H9 (cell line): ENCODE measurements around the gene LIN28B. TPM values are rescaled to one million over a fixed set of nuclear protein-coding genes. Genes with fewer than 3 reads are reported as not detected.

Experiments
- DNase-seq: peaks from one replicate; pipeline ENCODE4 v3.0.0-alpha.2; 2017
- H2AFZ ChIP-seq: one replicate; pipeline ENCODE4 v1.6.1; 2013; ENCODE audit warnings: mild to moderate bottlenecking, low read length, control low read depth, moderate library complexity
- H2AK5ac ChIP-seq: 2 replicates; pipeline ENCODE4 v1.6.1; 2013; ENCODE audit warnings: low read length, control low read depth, mixed read lengths; ENCODE audit not compliant: insufficient read length
- H2BK120ac ChIP-seq: one replicate; pipeline ENCODE4 v1.6.1; 2013; ENCODE audit warnings: low read depth, mild to moderate bottlenecking, low read length, control low read depth, inconsistent platforms; ENCODE audit not compliant: poor library complexity, severe bottlenecking
- H2BK12ac ChIP-seq: 2 replicates; pipeline ENCODE4 v1.6.1; 2013; ENCODE audit warnings: low read length, control low read depth, mixed read lengths, low read depth; ENCODE audit not compliant: insufficient read length
- H2BK15ac ChIP-seq: 2 replicates; pipeline ENCODE4 v1.6.1; 2013; ENCODE audit warnings: low read depth, low read length, control low read depth
- H2BK20ac ChIP-seq: one replicate; pipeline ENCODE4 v1.6.1; 2013; ENCODE audit warnings: low read depth, mild to moderate bottlenecking, low read length, control low read depth, inconsistent platforms; ENCODE audit not compliant: poor library complexity, severe bottlenecking
- H2BK5ac ChIP-seq: 2 replicates; pipeline ENCODE4 v1.6.1; 2013; ENCODE audit warnings: low read length, control low read depth, mixed read lengths; ENCODE audit not compliant: insufficient read length
- H3K14ac ChIP-seq: 2 replicates; pipeline ENCODE4 v1.6.1; 2013; ENCODE audit warnings: low read length, control low read depth; ENCODE audit not compliant: insufficient read depth
- H3K18ac ChIP-seq: 2 replicates; pipeline ENCODE4 v1.6.1; 2013; ENCODE audit warnings: low read depth, mild to moderate bottlenecking, mixed read lengths, low read length, control low read depth; ENCODE audit not compliant: insufficient read length
- H3K23ac ChIP-seq: 2 replicates; pipeline ENCODE4 v1.6.1; 2013; ENCODE audit warnings: low read length, control low read depth, mixed read lengths, low read depth; ENCODE audit not compliant: insufficient read length
- H3K23me2 ChIP-seq: 2 replicates; pipeline ENCODE4 v1.6.1; 2013; ENCODE audit warnings: low read depth, mild to moderate bottlenecking, mixed read lengths, low read length, control low read depth; ENCODE audit not compliant: insufficient read length, poor library complexity, severe bottlenecking
- H3K27ac ChIP-seq: 2 replicates; pipeline ENCODE4 v1.5.1; 2013; ENCODE audit warnings: low read length, control low read depth, mixed read lengths, low read depth; ENCODE audit not compliant: insufficient read length
- H3K27me3 ChIP-seq: 2 replicates; pipeline ENCODE4 v1.6.1; 2013; ENCODE audit warnings: low read length, control low read depth, inconsistent platforms; ENCODE audit not compliant: insufficient read depth
- H3K4ac ChIP-seq: 2 replicates; pipeline ENCODE4 v1.6.1; 2013; ENCODE audit warnings: low read depth, mild to moderate bottlenecking, control low read depth, inconsistent platforms, low read length, moderate library complexity
- H3K4me1 ChIP-seq: 2 replicates; pipeline ENCODE4 v1.6.1; 2013; ENCODE audit warnings: low read length, control low read depth, inconsistent platforms; ENCODE audit not compliant: insufficient read depth
- H3K4me2 ChIP-seq: 2 replicates; pipeline ENCODE4 v1.6.1; 2013; ENCODE audit warnings: low read length, control low read depth, mixed read lengths; ENCODE audit not compliant: insufficient read length, insufficient read depth
- H3K56ac ChIP-seq: 2 replicates; pipeline ENCODE4 v1.6.1; 2013; ENCODE audit warnings: low read depth, mild to moderate bottlenecking, mixed read lengths, low read length, control low read depth; ENCODE audit not compliant: insufficient read length
- H3K79me1 ChIP-seq: 2 replicates; pipeline ENCODE4 v1.6.1; 2013; ENCODE audit warnings: low read depth, mild to moderate bottlenecking, moderate library complexity, low read length, control low read depth, inconsistent platforms; ENCODE audit not compliant: insufficient read depth, poor library complexity, severe bottlenecking
- H3K79me2 ChIP-seq: 2 replicates; pipeline ENCODE4 v1.6.1; 2013; ENCODE audit warnings: low read length, control low read depth, inconsistent platforms; ENCODE audit not compliant: insufficient read depth
- H3K9ac ChIP-seq: 2 replicates; pipeline ENCODE4 v1.6.1; 2013; ENCODE audit warnings: low read length, control low read depth, mixed read lengths; ENCODE audit not compliant: insufficient read length; ENCODE audit errors: extremely low read depth
- H3K9me3 ChIP-seq: one replicate; pipeline ENCODE4 v1.6.1; 2013; ENCODE audit warnings: low read depth, low read length, inconsistent platforms; ENCODE audit not compliant: control insufficient read depth
- H3T11ph ChIP-seq: one replicate; pipeline ENCODE4 v1.6.1; 2013; ENCODE audit warnings: mild to moderate bottlenecking, low read length, control low read depth, inconsistent platforms
- H4K20me1 ChIP-seq: one replicate; pipeline ENCODE4 v1.6.1; 2013; ENCODE audit not compliant: control insufficient read depth, insufficient read length, insufficient read depth
- H4K5ac ChIP-seq: 2 replicates; pipeline ENCODE4 v1.6.1; 2013; ENCODE audit warnings: low read depth, mild to moderate bottlenecking, mixed read lengths, low read length, control low read depth; ENCODE audit not compliant: insufficient read length
- H4K8ac ChIP-seq: replicated peaks from 2 replicates; pipeline ENCODE4 v1.6.1; 2013; ENCODE audit warnings: low read length, control low read depth, mixed read lengths, low read depth; ENCODE audit not compliant: insufficient read length
- H4K91ac ChIP-seq: 2 replicates; pipeline ENCODE4 v1.6.1; 2013; ENCODE audit warnings: low read depth, mild to moderate bottlenecking, moderate library complexity, mixed read lengths, low read length, control low read depth; ENCODE audit not compliant: insufficient read length
- H3K27ac Mint-ChIP-seq, 3 experiments: 2 replicates in 2 of 3; 3 replicates in 1 of 3; pipeline ENCODE4 v1.8.0; 2020 to 2021; ENCODE audit warnings: mixed read lengths in 3 of 3, mild to moderate bottlenecking in 1 of 3, moderate library complexity in 1 of 3
- H3K27me3 Mint-ChIP-seq: 2 replicates; pipeline ENCODE4 v1.8.0; 2021; ENCODE audit warnings: low read depth, mild to moderate bottlenecking, moderate library complexity, mixed read lengths
- H3K36me3 Mint-ChIP-seq, 3 experiments: 2 replicates in 2 of 3; 3 replicates in 1 of 3; pipeline ENCODE4 v1.8.0; 2020 to 2021; ENCODE audit warnings: low read depth in 3 of 3, mixed read lengths in 3 of 3; ENCODE audit not compliant: insufficient read depth in 1 of 3
- H3K4me1 Mint-ChIP-seq, 2 experiments: 2 replicates each; pipeline ENCODE4 v1.8.0; 2020; ENCODE audit warnings: mixed read lengths in 2 of 2
- H3K4me3 Mint-ChIP-seq, 2 experiments: 2 replicates in 1 of 2; 3 replicates in 1 of 2; pipeline ENCODE4 v1.8.0; 2020 to 2021; ENCODE audit warnings: mild to moderate bottlenecking in 2 of 2, mixed read lengths in 2 of 2, moderate library complexity in 1 of 2
- H3K9me3 Mint-ChIP-seq, 2 experiments: 2 replicates in 1 of 2; 3 replicates in 1 of 2; pipeline ENCODE4 v1.8.0; 2020; ENCODE audit warnings: mild to moderate bottlenecking in 2 of 2, mixed read lengths in 2 of 2, moderate library complexity in 1 of 2
- CTCF ChIP-seq: fragments of 200-600 bp; sonication (generic); conservative IDR thresholded peaks from 3 replicates; pipeline ENCODE4 v1.8.0; 2021; ENCODE audit warnings: antibody characterized with exemption, mild to moderate bottlenecking
- WGBS: extraction: QIAGEN DNeasy Blood & Tissue Kit; methylation state at CpG from one replicate; pipeline ENCODE4 v1.1.7; 2013; ENCODE audit warnings: missing lambda C conversion rate, low lambda C conversion rate, mixed read lengths; ENCODE audit not compliant: insufficient read length; ENCODE audit errors: extremely low coverage; 5-methylcytosine and 5-hydroxymethylcytosine counted together
- total RNA-seq: library from RNA; stranded (reverse); gene quantifications from 2 replicates; pipeline ENCODE4 v1.2.1, GENCODE V29; 2021

LIN28B gene
- total RNA-seq, 1 experiment from 2014 or later: 110 TPM

- no CpG with 5 or more reads among the region's 3 CpGs for WGBS
- no peak overlapping the region for H3K27ac Mint-ChIP-seq
- H3K9me3 Mint-ChIP-seq: no peaks in the 10 kb centered on the region; a peak in 2 of 5 replicates
These were observed 28.8 kb upstream of the LIN28B start for GRCh38 chr6:104928141-104928540.

More at GRCh38 chr6:104928141-104928540, 28.8 kb upstream of the LIN28B start:
- peaks cover 0 to 7% (median 0%) of the 10 kb centered on the region in 3 experiments; a peak in 1 of 7 replicates for H3K36me3 Mint-ChIP-seq
- Histone ChIP-seq H3K14ac (no peak overlapping the region), H3K4me1 (no peaks in the 10 kb centered on the region), H3K27ac (no peak overlapping the region), H3K79me1 (no peaks in the 10 kb centered on the region), H2AFZ (no peak overlapping the region), H3K9ac (no peak overlapping the region), H2AK5ac (no peak overlapping the region), H3T11ph (no peak overlapping the region), H3K79me2 (no peaks in the 10 kb centered on the region), H4K5ac (no peak overlapping the region), H2BK12ac (no peak overlapping the region), H3K23ac (no peak overlapping the region), H3K56ac (no peak overlapping the region), H2BK20ac (no peak overlapping the region), H4K20me1 (no peaks in the 10 kb centered on the region), H2BK15ac (no peak overlapping the region), H3K18ac (no peak overlapping the region), H2BK120ac (no peak overlapping the region), H3K27me3 (no peaks in the 10 kb centered on the region), H4K8ac (no peak overlapping the region), H4K91ac (no peak overlapping the region), H3K4me2 (no peak overlapping the region), H3K4ac (no peak overlapping the region), H3K23me2 (no peaks in the 10 kb centered on the region), H3K9me3 (no peaks in the 10 kb centered on the region), H2BK5ac (no peak overlapping the region)
- H3K4me1 Mint-ChIP-seq: peaks cover 21 to 22% of the 10 kb centered on the region in 2 experiments
- no peak overlapping the region for H3K4me3 Mint-ChIP-seq
- no peak for TF ChIP-seq CTCF
- no peak for DNase-seq
- no peaks in the 10 kb centered on the region for H3K27me3 Mint-ChIP-seq
